ENCODE data around the gene RAP2A.

RAP2A gene

GRCh38 chr13:97407540-97407939 lies 26.4 kb upstream of the RAP2A start:
- no peak for TF ChIP-seq EZH2 (IDR thresholded peaks at IDR 0.05; ENCODE audit: borderline replicate concordance, low read length)
- TF ChIP-seq, protein P1, sequence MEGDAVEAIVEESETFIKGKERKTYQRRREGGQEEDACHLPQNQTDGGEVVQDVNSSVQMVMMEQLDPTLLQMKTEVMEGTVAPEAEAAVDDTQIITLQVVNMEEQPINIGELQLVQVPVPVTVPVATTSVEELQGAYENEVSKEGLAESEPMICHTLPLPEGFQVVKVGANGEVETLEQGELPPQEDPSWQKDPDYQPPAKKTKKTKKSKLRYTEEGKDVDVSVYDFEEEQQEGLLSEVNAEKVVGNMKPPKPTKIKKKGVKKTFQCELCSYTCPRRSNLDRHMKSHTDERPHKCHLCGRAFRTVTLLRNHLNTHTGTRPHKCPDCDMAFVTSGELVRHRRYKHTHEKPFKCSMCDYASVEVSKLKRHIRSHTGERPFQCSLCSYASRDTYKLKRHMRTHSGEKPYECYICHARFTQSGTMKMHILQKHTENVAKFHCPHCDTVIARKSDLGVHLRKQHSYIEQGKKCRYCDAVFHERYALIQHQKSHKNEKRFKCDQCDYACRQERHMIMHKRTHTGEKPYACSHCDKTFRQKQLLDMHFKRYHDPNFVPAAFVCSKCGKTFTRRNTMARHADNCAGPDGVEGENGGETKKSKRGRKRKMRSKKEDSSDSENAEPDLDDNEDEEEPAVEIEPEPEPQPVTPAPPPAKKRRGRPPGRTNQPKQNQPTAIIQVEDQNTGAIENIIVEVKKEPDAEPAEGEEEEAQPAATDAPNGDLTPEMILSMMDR (IDR thresholded peaks at IDR 0.05; ENCODE audit: low read length): no peak
- no peak overlapping the region for H2AFZ ChIP-seq (ENCODE audit: low read length)
- no peaks in the 10 kb centered on the region; the same call in 1 of the 2 replicates for H3K9me3 ChIP-seq (ENCODE audit: low read length)
- H3K79me2 ChIP-seq (ENCODE audit: insufficient read depth, low read length): no peaks in the 10 kb centered on the region
- H4K20me1 ChIP-seq (ENCODE audit: insufficient read depth, low read length): no peaks in the 10 kb centered on the region
- H3K27me3 ChIP-seq (ENCODE audit: insufficient read depth, low read length): no peaks in the 10 kb centered on the region
- H3F3A ChIP-seq (ENCODE audit: insufficient read depth, low read length): no peaks in the 10 kb centered on the region
- H3K9ac ChIP-seq (ENCODE audit: low read length): no peak overlapping the region
- H3K27ac ChIP-seq (ENCODE audit: low read depth, low read length, poor library complexity, severe bottlenecking): no peak overlapping the region
- H3K9me2 ChIP-seq (ENCODE audit: low read depth, low read length): no peaks in the 10 kb centered on the region
- no peak overlapping the region for H3K4me2 ChIP-seq (ENCODE audit: low read length)
- H3K4me1 ChIP-seq (ENCODE audit: insufficient read depth, low read length, severe bottlenecking): no peaks in the 10 kb centered on the region
- no peaks in the 10 kb centered on the region for H3K36me3 ChIP-seq (ENCODE audit: insufficient read depth, low read length)
- no peak overlapping the region for H3K4me3 ChIP-seq (ENCODE audit: low read depth, low read length, poor library complexity, severe bottlenecking)

- H3F3A ChIP-seq (ENCODE audit: insufficient read depth, low read length): no peaks in the 10 kb centered on the region
- H4K20me1 ChIP-seq (ENCODE audit: insufficient read depth, low read length): no peaks in the 10 kb centered on the region
Measured at GRCh38 chr13:97408938-97409337, 25.0 kb upstream of the RAP2A start.

DNA sequence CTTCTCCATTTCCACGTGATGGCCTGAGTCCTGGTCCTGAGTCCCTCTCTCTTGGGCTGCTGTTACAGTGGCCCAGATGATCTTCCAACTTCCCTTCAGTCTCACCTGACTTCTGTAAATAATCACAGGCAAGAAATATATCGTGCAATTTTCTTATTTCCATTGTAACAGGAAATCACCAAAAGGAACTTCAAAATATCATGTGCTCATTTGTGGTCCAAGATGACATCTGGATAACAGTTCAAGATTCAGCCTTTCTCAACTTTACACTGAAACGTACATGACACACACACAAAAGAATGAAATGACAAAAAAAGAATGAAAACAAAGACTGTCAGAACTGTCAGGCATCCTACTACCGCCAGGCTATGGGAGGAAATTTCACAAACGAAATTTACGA lies 22.0 kb upstream of the RAP2A start:
- H3K4me3 ChIP-seq (ENCODE audit: low read depth, low read length, poor library complexity, severe bottlenecking): no peak overlapping the region
- H3K27ac ChIP-seq (ENCODE audit: low read depth, low read length, poor library complexity, severe bottlenecking): no peak overlapping the region
- no peaks in the 10 kb centered on the region for H4K20me1 ChIP-seq (ENCODE audit: insufficient read depth, low read length)
- TF ChIP-seq, protein P1 (IDR thresholded peaks at IDR 0.05; ENCODE audit: low read length): no peak
- no peak for TF ChIP-seq EZH2 (IDR thresholded peaks at IDR 0.05; ENCODE audit: borderline replicate concordance, low read length)
- no peak overlapping the region for H3K9ac ChIP-seq (ENCODE audit: low read length)
- no peak overlapping the region for H2AFZ ChIP-seq (ENCODE audit: low read length)
- H3K4me2 ChIP-seq (ENCODE audit: low read length): no peak overlapping the region
- no peaks in the 10 kb centered on the region for H3K9me3 ChIP-seq (ENCODE audit: low read length)
- no peaks in the 10 kb centered on the region for H3K79me2 ChIP-seq (ENCODE audit: insufficient read depth, low read length)
- H3K9me2 ChIP-seq (ENCODE audit: low read depth, low read length): no peaks in the 10 kb centered on the region
- no peaks in the 10 kb centered on the region for H3K4me1 ChIP-seq (ENCODE audit: insufficient read depth, low read length, severe bottlenecking)
- no peaks in the 10 kb centered on the region for H3K36me3 ChIP-seq (ENCODE audit: insufficient read depth, low read length)
- H3F3A ChIP-seq (ENCODE audit: insufficient read depth, low read length): no peaks in the 10 kb centered on the region
- H3K27me3 ChIP-seq (ENCODE audit: insufficient read depth, low read length): no peaks in the 10 kb centered on the region

More at GRCh38 chr13:97408938-97409337, 25.0 kb upstream of the RAP2A start:
- H3K36me3 ChIP-seq (ENCODE audit: insufficient read depth, low read length): no peaks in the 10 kb centered on the region
- no peak overlapping the region for H3K9ac ChIP-seq (ENCODE audit: low read length)
- no peaks in the 10 kb centered on the region for H3K79me2 ChIP-seq (ENCODE audit: insufficient read depth, low read length)
- H3K4me1 ChIP-seq (ENCODE audit: insufficient read depth, low read length, severe bottlenecking): no peaks in the 10 kb centered on the region
- H3K4me2 ChIP-seq (ENCODE audit: low read length): no peak overlapping the region
- no peak overlapping the region for H2AFZ ChIP-seq (ENCODE audit: low read length)
- H3K9me2 ChIP-seq (ENCODE audit: low read depth, low read length): no peaks in the 10 kb centered on the region
- TF ChIP-seq, protein P1 (IDR thresholded peaks at IDR 0.05; ENCODE audit: low read length): no peak
- TF ChIP-seq EZH2 (IDR thresholded peaks at IDR 0.05; ENCODE audit: borderline replicate concordance, low read length): no peak
- H3K27me3 ChIP-seq (ENCODE audit: insufficient read depth, low read length): no peaks in the 10 kb centered on the region
- no peak overlapping the region for H3K4me3 ChIP-seq (ENCODE audit: low read depth, low read length, poor library complexity, severe bottlenecking)
- H3K9me3 ChIP-seq (ENCODE audit: low read length): no peaks in the 10 kb centered on the region
- no peak overlapping the region for H3K27ac ChIP-seq (ENCODE audit: low read depth, low read length, poor library complexity, severe bottlenecking)
